Osteocyte (in vitro differentiated cells): ENCODE data around the gene THSD4. TPM values are rescaled to one million over a fixed set of nuclear protein-coding genes. Genes with fewer than 3 reads are reported as not detected.

ENCODE experiments used
- DNase-seq: peaks from one replicate; pipeline ENCODE4 v3.0.0; 2021; ENCODE audit warnings: mixed read lengths; ENCODE audit not compliant: unreplicated experiment; ENCODE audit errors: extremely low spot score
- H3K27ac Mint-ChIP-seq: one replicate; pipeline ENCODE4 v1.8.0; 2021; ENCODE audit warnings: mild to moderate bottlenecking, mixed read lengths; ENCODE audit not compliant: unreplicated experiment
- H3K27me3 Mint-ChIP-seq: one replicate; pipeline ENCODE4 v1.8.0; 2021; ENCODE audit warnings: mixed read lengths; ENCODE audit not compliant: unreplicated experiment
- H3K36me3 Mint-ChIP-seq: one replicate; pipeline ENCODE4 v1.8.0; 2021; ENCODE audit warnings: mixed read lengths; ENCODE audit not compliant: unreplicated experiment
- H3K4me1 Mint-ChIP-seq: one replicate; pipeline ENCODE4 v1.8.0; 2021; ENCODE audit warnings: mixed read lengths; ENCODE audit not compliant: unreplicated experiment
- H3K4me3 Mint-ChIP-seq: one replicate; pipeline ENCODE4 v1.8.0; 2021; ENCODE audit warnings: mild to moderate bottlenecking, moderate library complexity, mixed read lengths; ENCODE audit not compliant: unreplicated experiment
- H3K9me3 Mint-ChIP-seq: one replicate; pipeline ENCODE4 v1.8.0; 2021; ENCODE audit warnings: mixed read lengths; ENCODE audit not compliant: unreplicated experiment
- CTCF ChIP-seq: fragments of 200-600 bp; sonication (generic); IDR thresholded peaks from 2 replicates; pipeline ENCODE4 v1.5.0; 2021; ENCODE audit warnings: antibody characterized with exemption, mild to moderate bottlenecking, moderate library complexity
- total RNA-seq: library from RNA; stranded (reverse); gene quantifications from 2 replicates; pipeline ENCODE4 v1.2.1, GENCODE V29; 2021

The THSD4 gene
- total RNA-seq, 1 donor from 2014 or later: 5.7 TPM

- Mint-ChIP-seq H3K36me3 (peaks cover 14% of the 10 kb centered on the region), H3K4me3 (no peak overlapping the region), H3K27ac (no peak overlapping the region), H3K4me1 (no peaks in the 10 kb centered on the region), H3K27me3 (peaks cover 35% of the 10 kb centered on the region), H3K9me3 (peaks cover 25% of the 10 kb centered on the region)
- no peak for TF ChIP-seq CTCF
- DNase-seq: no peak
These were observed 466.2 kb downstream of the THSD4 start for GRCh38 chr15:71581398-71581930.

- Mint-ChIP-seq H3K27ac (no peak overlapping the region), H3K9me3 (peaks cover 25% of the 10 kb centered on the region), H3K4me3 (no peak overlapping the region), H3K27me3 (peaks cover 33% of the 10 kb centered on the region), H3K36me3 (peaks cover 14% of the 10 kb centered on the region), H3K4me1 (peaks cover 13% of the 10 kb centered on the region)
- TF ChIP-seq CTCF: no peak
- no peak for DNase-seq
These were observed 469.9 kb downstream of the THSD4 start for GRCh38 chr15:71585159-71585558.

GRCh38 chr15:71586463-71586862 lies 471.2 kb downstream of the THSD4 start:
- H3K27me3 Mint-ChIP-seq: peaks cover 28% of the 10 kb centered on the region
- H3K4me1 Mint-ChIP-seq: peaks cover 18% of the 10 kb centered on the region
- H3K36me3 Mint-ChIP-seq: peaks cover 12% of the 10 kb centered on the region
- DNase-seq: no peak
- no peak overlapping the region for H3K27ac Mint-ChIP-seq
- no peak overlapping the region for H3K4me3 Mint-ChIP-seq
- peaks cover 25% of the 10 kb centered on the region for H3K9me3 Mint-ChIP-seq
- TF ChIP-seq CTCF: no peak

- TF ChIP-seq CTCF: no peak
- H3K4me1 Mint-ChIP-seq: peaks cover 21% of the 10 kb centered on the region
- no peak for DNase-seq
- peak overlapping the region; percentile 49 for H3K27ac Mint-ChIP-seq
- H3K4me3 Mint-ChIP-seq: no peak overlapping the region
- peaks cover 8% of the 10 kb centered on the region for H3K27me3 Mint-ChIP-seq
- H3K36me3 Mint-ChIP-seq: peaks cover 8% of the 10 kb centered on the region
- H3K9me3 Mint-ChIP-seq: peaks cover 13% of the 10 kb centered on the region
These were observed 473.5 kb downstream of the THSD4 start for GRCh38 chr15:71588746-71589145.

GRCh38 chr15:71591057-71591456 lies 475.8 kb downstream of the THSD4 start:
- Mint-ChIP-seq H3K4me3 (no peak overlapping the region), H3K4me1 (peaks cover 21% of the 10 kb centered on the region), H3K27ac (no peak overlapping the region), H3K27me3 (no peaks in the 10 kb centered on the region), H3K36me3 (no peaks in the 10 kb centered on the region), H3K9me3 (peaks cover 2% of the 10 kb centered on the region)
- TF ChIP-seq CTCF: no peak
- no peak for DNase-seq
